CD4-positive, alpha-beta T cell treated with Interleukin-10 for 1 hour (primary cell): ENCODE results near the gene NAA10.

Experiments
- DNase-seq: peaks from one replicate; pipeline ENCODE4 v3.0.0-alpha.2; 2020

NAA10 gene

GRCh38 chrX:153966841-153967535, 32.2 kb upstream of the NAA10 start:
- no peak for DNase-seq

GRCh38 chrX:153966283-153966688, 31.4 kb upstream of the NAA10 start:
- DNase-seq = no peak

GRCh38 chrX:153965406-153965805, 30.6 kb upstream of the NAA10 start:
- no peak for DNase-seq

GRCh38 chrX:153964105-153964504, 29.3 kb upstream of the NAA10 start:
- DNase-seq = no peak

GRCh38 chrX:153963546-153963945, 28.7 kb upstream of the NAA10 start:
- no peak for DNase-seq

- no peak for DNase-seq
Measured at GRCh38 chrX:153961292-153961691, 26.5 kb upstream of the NAA10 start.

- DNase-seq = no peak
Measured at GRCh38 chrX:153960786-153961185, 25.9 kb upstream of the NAA10 start.

- no peak for DNase-seq
Measured at GRCh38 chrX:153960077-153960476, 25.2 kb upstream of the NAA10 start.

GRCh38 chrX:153959649-153960048, 24.8 kb upstream of the NAA10 start:
- DNase-seq = no peak

- no peak for DNase-seq
Measured at GRCh38 chrX:153958605-153959004, 23.8 kb upstream of the NAA10 start.

- no peak for DNase-seq
Measured at GRCh38 chrX:153957224-153957623, 22.4 kb upstream of the NAA10 start.

- DNase-seq = no peak
Measured at GRCh38 chrX:153956044-153956907, 21.4 kb upstream of the NAA10 start.

- no peak for DNase-seq
Measured at GRCh38 chrX:153955228-153955732, 20.4 kb upstream of the NAA10 start.

- DNase-seq = no peak
Measured at GRCh38 chrX:153954558-153955227, 19.9 kb upstream of the NAA10 start.

GRCh38 chrX:153953892-153954557, 19.2 kb upstream of the NAA10 start:
- DNase-seq = no peak

GRCh38 chrX:153953342-153953830, 18.5 kb upstream of the NAA10 start:
- peak; percentile 81 for DNase-seq

- no peak for DNase-seq
Measured at GRCh38 chrX:153952373-153953026, 17.7 kb upstream of the NAA10 start.

GRCh38 chrX:153951683-153952372, 17.0 kb upstream of the NAA10 start:
- DNase-seq = no peak

GRCh38 chrX:153950127-153950526, 15.3 kb upstream of the NAA10 start:
- DNase-seq = no peak

- DNase-seq = no peak
Measured at GRCh38 chrX:153948847-153949805, 14.3 kb upstream of the NAA10 start.
